PC-9 (cell line): ENCODE results near the gene CARMIL1. TPM values are rescaled to one million over a fixed set of nuclear protein-coding genes. Genes with fewer than 3 reads are reported as not detected.

Experiments used
- BruUV-seq: library from RNA; stranded (reverse); fragments of 400-500 nt; replicated peaks from 2 replicates; lab custom pipeline; 2021; lab: Mats Ljungman, UMichigan
- CTCF ChIA-PET: fragments of 300-600 bp; sonication (Branson Sonifier 250); formaldehyde crosslinking; loops from one replicate; lab custom pipeline; 2022; ENCODE audit warnings: antibody characterized with exemption; lab: Charles Lee
- POLR2A ChIA-PET: fragments of 300-600 bp; sonication (Branson Sonifier 250); formaldehyde crosslinking; loops from one replicate; lab custom pipeline; 2022; ENCODE audit warnings: antibody characterized with exemption; ENCODE audit not compliant: unreplicated experiment; lab: Charles Lee
- DNase-seq, 2 experiments: peaks; one replicate each; pipeline versions ENCODE4 v3.0.0 to v3.0.0-alpha.2; 2015 to 2022; ENCODE audit warnings: mixed read lengths in 1 of 2
- H2AFZ ChIP-seq: fragments of 200-600 bp; sonication (generic); 2 replicates; pipeline ENCODE4 v1.8.1; 2017; ENCODE audit warnings: antibody characterized with exemption
- H3F3A ChIP-seq: fragments of 200-600 bp; sonication (generic); 2 replicates; pipeline ENCODE4 v1.8.1; 2017; ENCODE audit warnings: antibody characterized with exemption, mild to moderate bottlenecking, low read depth; ENCODE audit not compliant: insufficient read depth
- H3K27ac ChIP-seq: fragments of 200-600 bp; sonication (generic); 2 replicates; pipeline ENCODE4 v1.6.1; 2016; ENCODE audit warnings: mixed run types
- H3K27me3 ChIP-seq: fragments of 200-600 bp; sonication (generic); 2 replicates; pipeline ENCODE4 v1.6.1; 2016; ENCODE audit warnings: low read depth, mixed run types; ENCODE audit not compliant: insufficient read depth
- H3K36me3 ChIP-seq: fragments of 200-600 bp; sonication (generic); 2 replicates; pipeline ENCODE4 v1.6.1; 2016; ENCODE audit warnings: low read depth, mixed run types
- H3K4me1 ChIP-seq: fragments of 200-600 bp; sonication (generic); replicated peaks from 2 replicates; pipeline ENCODE4 v1.6.1; 2016; ENCODE audit warnings: mixed run types; ENCODE audit not compliant: insufficient read depth
- H3K4me2 ChIP-seq: fragments of 200-600 bp; sonication (generic); 2 replicates; pipeline ENCODE4 v1.6.1; 2017; ENCODE audit warnings: mixed run types
- H3K4me3 ChIP-seq: fragments of 200-600 bp; sonication (generic); 2 replicates; pipeline ENCODE4 v1.6.1; 2016; ENCODE audit warnings: mixed run types
- H3K79me2 ChIP-seq: fragments of 200-600 bp; sonication (generic); 2 replicates; pipeline ENCODE4 v1.6.1; 2017; ENCODE audit warnings: low read depth, mixed run types
- H3K9me2 ChIP-seq: fragments of 200-600 bp; sonication (generic); 2 replicates; pipeline ENCODE4 v1.8.1; 2017; ENCODE audit warnings: mild to moderate bottlenecking; ENCODE audit not compliant: insufficient read depth
- H3K9me3 ChIP-seq: fragments of 200-600 bp; sonication (generic); 2 replicates; pipeline ENCODE4 v1.8.1; 2016; ENCODE audit warnings: low read depth; ENCODE audit not compliant: insufficient read depth
- H4K20me1 ChIP-seq: fragments of 200-600 bp; sonication (generic); 2 replicates; pipeline ENCODE4 v1.8.1; 2017; ENCODE audit not compliant: insufficient read depth
- CTCF ChIP-seq: fragments of 200-600 bp; sonication (generic); conservative IDR thresholded peaks from 2 replicates; pipeline ENCODE4 v1.6.1; 2017; ENCODE audit warnings: mixed run types, antibody characterized with exemption, mild to moderate bottlenecking, moderate library complexity
- EZH2 ChIP-seq: fragments of 200-600 bp; sonication (generic); IDR thresholded peaks from 2 replicates; pipeline ENCODE4 v1.8.0; 2017; ENCODE audit warnings: antibody characterized with exemption, low read depth
- intact Hi-C: fragments of 100-400 bp; cut with micrococcal nuclease; formaldehyde crosslinking; loops from one replicate; pipeline ENCODE4 v1.10.0; 2022; ENCODE audit not compliant: unreplicated experiment
- total RNA-seq: library from RNA; stranded (reverse); gene quantifications from 2 replicates; pipeline ENCODE4 v1.2.3, GENCODE V29; 2021

Gene CARMIL1
- total RNA-seq, 1 experiment from 2014 or later = 33.1 TPM

- BruUV-seq = no TSS peak
- H3K79me2 ChIP-seq = peaks cover 14% of the 10 kb centered on the region
- ChIA-PET CTCF (no interaction called here), POLR2A (no interaction called here)
- H3K4me2 ChIP-seq = no peak overlapping the region
- intact Hi-C loops = no loop called here
- TF ChIP-seq EZH2 (no peak), CTCF (no peak)
- H3K9me2 ChIP-seq = 0 out of 2 replicates have a peak, but pooled peaks cover 3% of the 10 kb centered on the region
- no peak overlapping the region for H3K27ac ChIP-seq
- H4K20me1 ChIP-seq = no peaks in the 10 kb centered on the region; the same call in 1 of the 2 replicates
- H3K27me3 ChIP-seq = no peaks in the 10 kb centered on the region
- H3F3A ChIP-seq = no peaks in the 10 kb centered on the region
- H3K9me3 ChIP-seq = no peaks in the 10 kb centered on the region
- no peak for DNase-seq
- no peaks in the 10 kb centered on the region for H3K36me3 ChIP-seq
- H2AFZ ChIP-seq = no peak overlapping the region
- H3K4me1 ChIP-seq = no peaks in the 10 kb centered on the region
- no peak overlapping the region for H3K4me3 ChIP-seq
These were observed 108.3 kb downstream of the CARMIL1 start for GRCh38 chr6:25387483-25387882.

DNA sequence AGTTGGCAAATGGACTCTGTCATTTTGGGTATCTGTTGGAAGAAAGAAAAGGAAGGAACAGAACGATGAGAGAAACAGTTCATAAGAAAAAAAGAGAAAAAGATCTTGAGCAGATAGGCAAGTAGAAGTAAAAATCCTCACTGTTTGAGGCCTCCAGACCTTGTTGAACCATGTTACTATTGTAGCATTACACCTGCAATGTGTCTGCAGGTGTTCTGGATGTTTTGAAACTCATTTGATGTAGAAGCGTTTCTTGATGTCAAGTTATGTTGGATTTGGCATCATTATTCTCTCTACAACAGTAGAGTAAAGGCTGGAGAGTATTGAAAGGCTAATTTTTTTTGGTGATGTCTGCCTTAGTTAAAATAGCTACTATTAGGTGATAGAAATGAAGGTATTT, 108.7 kb downstream of the CARMIL1 start:
- no TSS peak for BruUV-seq
- Histone ChIP-seq H2AFZ (no peak overlapping the region), H3K27ac (no peak overlapping the region), H3K79me2 (peaks cover 17% of the 10 kb centered on the region; the same call in 1 of the 2 replicates), H3K27me3 (no peaks in the 10 kb centered on the region), H3K9me2 (0 out of 2 replicates have a peak, but pooled peaks cover 3% of the 10 kb centered on the region), H3F3A (no peaks in the 10 kb centered on the region), H3K4me1 (no peaks in the 10 kb centered on the region), H3K4me2 (no peak overlapping the region), H3K9me3 (no peaks in the 10 kb centered on the region), H3K36me3 (no peaks in the 10 kb centered on the region), H3K4me3 (no peak overlapping the region), H4K20me1 (no peaks in the 10 kb centered on the region; the same call in 1 of the 2 replicates)
- no peak for DNase-seq
- intact Hi-C loops = no loop called here
- TF ChIP-seq EZH2 (no peak), CTCF (no peak)
- CTCF ChIA-PET = no interaction called here
- POLR2A ChIA-PET = no interaction called here

DNA sequence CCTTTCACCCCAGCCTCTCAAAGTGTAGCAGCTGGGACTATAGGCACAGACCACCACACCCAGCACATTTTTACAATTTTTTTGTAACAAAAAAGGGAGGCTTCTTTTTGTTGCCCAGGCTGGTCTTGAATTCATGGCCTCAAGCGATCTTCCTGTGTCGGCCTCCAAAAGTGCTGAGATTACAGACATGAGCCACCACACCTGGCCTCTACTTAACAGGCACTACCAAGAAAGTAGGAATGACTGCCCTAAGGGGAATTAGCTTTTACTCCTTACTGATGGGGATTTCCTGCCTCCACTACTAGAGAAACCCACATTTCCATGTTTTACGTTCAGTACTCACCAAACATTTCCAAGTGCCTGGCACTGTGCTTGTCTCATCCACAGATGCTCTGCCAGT, 109.6 kb downstream of the CARMIL1 start:
- no peaks in the 10 kb centered on the region for H3K9me2 ChIP-seq
- TF ChIP-seq EZH2 (no peak), CTCF (no peak)
- H3K79me2 ChIP-seq = peaks cover 17% of the 10 kb centered on the region; the same call in 1 of the 2 replicates
- H3K4me2 ChIP-seq = no peak overlapping the region
- CTCF ChIA-PET = no interaction called here
- intact Hi-C loops = no loop called here
- POLR2A ChIA-PET = no interaction called here
- H4K20me1 ChIP-seq = no peaks in the 10 kb centered on the region; the same call in 1 of the 2 replicates
- no peaks in the 10 kb centered on the region for H3F3A ChIP-seq
- no peak overlapping the region for H2AFZ ChIP-seq
- no peaks in the 10 kb centered on the region for H3K27me3 ChIP-seq
- no peak overlapping the region for H3K4me3 ChIP-seq
- DNase-seq = no peak
- H3K36me3 ChIP-seq = no peaks in the 10 kb centered on the region
- no peaks in the 10 kb centered on the region for H3K9me3 ChIP-seq
- BruUV-seq = no TSS peak
- H3K4me1 ChIP-seq = no peaks in the 10 kb centered on the region
- no peak overlapping the region for H3K27ac ChIP-seq
